Measurements from ENCODE around the gene TLK1. TPM values are rescaled to one million over a fixed set of nuclear protein-coding genes. Genes with fewer than 3 reads are reported as not detected.

Gene TLK1
- total and polyA plus RNA-seq, 4 donors = 7.7 to 19.6 (median 15.6) TPM

GRCh38 chr2:171049691-171050090, 111.0 kb downstream of the TLK1 start (continued):
- TF ChIP-seq GABPA (IDR thresholded peaks at IDR 0.05 in 1 of 2, conservative IDR thresholded peaks at IDR 0.05 in 1 of 2) = no peak

GRCh38 chr2:171046048-171046560, 114.6 kb downstream of the TLK1 start:
- no peak for DNase-seq (ENCODE audit: low spot score)
- no peaks in the 10 kb centered on the region for H3K4me1 ChIP-seq (ENCODE audit: control insufficient read depth in 4 of 4, insufficient read depth in 4 of 4, low read length in 3 of 4)

More at GRCh38 chr2:171046048-171046560, 114.6 kb downstream of the TLK1 start:
- H3K36me3 ChIP-seq (ENCODE audit: control insufficient read depth in 4 of 4, insufficient read depth in 3 of 4, low read depth in 1 of 4, low read length in 3 of 4) = peaks cover 4 to 47% (median 36%) of the 10 kb centered on the region in 4 donors
- H3K9me3 ChIP-seq (ENCODE audit: control insufficient read depth in 4 of 4, low read length in 3 of 4) = no peaks in the 10 kb centered on the region
- TF ChIP-seq EGR1 (IDR thresholded peaks at IDR 0.05; ENCODE audit: low read depth in 2 of 2) (no peak), GABPA (IDR thresholded peaks at IDR 0.05 in 1 of 2, conservative IDR thresholded peaks at IDR 0.05 in 1 of 2) (no peak), REST (IDR thresholded peaks at IDR 0.05) (no peak), SP1 (IDR thresholded peaks at IDR 0.05) (no peak), ZBTB33 (IDR thresholded peaks at IDR 0.05) (no peak), TAF1 (conservative IDR thresholded peaks at IDR 0.05) (no peak), CTCF (IDR thresholded peaks at IDR 0.05; ENCODE audit: low read depth, low read length, missing input control) (no peak), FOXA2 (IDR thresholded peaks at IDR 0.05) (no peak), ATF3 (IDR thresholded peaks at IDR 0.05) (no peak), HNF4G (IDR thresholded peaks at IDR 0.05) (no peak), RAD21 (IDR thresholded peaks at IDR 0.05) (no peak), FOXA1 (IDR thresholded peaks at IDR 0.05) (no peak), RXRA (IDR thresholded peaks at IDR 0.05) (no peak), YY1 (IDR thresholded peaks at IDR 0.05) (no peak), JUND (IDR thresholded peaks at IDR 0.05) (no peak), MAX (IDR thresholded peaks at IDR 0.05) (no peak), HNF4A (conservative IDR thresholded peaks at IDR 0.05) (no peak)
- H3K4me3 ChIP-seq (ENCODE audit: low read depth in 1 of 3, low read length in 3 of 3) = no peak overlapping the region
- WGBS = 98% methylated on average over 3 of the region's 3 CpGs
- H3K27ac ChIP-seq (ENCODE audit: low read depth in 1 of 2, low read length in 2 of 2) = no peak overlapping the region
- no peaks in the 10 kb centered on the region for H3K27me3 ChIP-seq (ENCODE audit: control insufficient read depth in 4 of 4, insufficient read depth in 4 of 4, low read length in 3 of 4)
- H3K9ac ChIP-seq (ENCODE audit: low read depth in 1 of 2, low read length in 2 of 2) = no peak overlapping the region
